GM23248 (cell line): ENCODE results near the gene CRB2. TPM values are rescaled to one million over a fixed set of nuclear protein-coding genes. Genes with fewer than 3 reads are reported as not detected.

Experiments used
- DNase-seq: peaks from one replicate; pipeline ENCODE4 v3.0.0-alpha.2; 2015
- H2AFZ ChIP-seq: fragments of 200-600 bp; sonication (generic); 2 replicates; pipeline ENCODE4 v1.6.1; 2016; ENCODE audit warnings: antibody characterized with exemption
- H3F3A ChIP-seq: fragments of 200-600 bp; sonication (generic); 2 replicates; pipeline ENCODE4 v1.6.1; 2016; ENCODE audit warnings: mild to moderate bottlenecking, antibody characterized with exemption, mixed run types; ENCODE audit not compliant: insufficient read depth
- H3K27ac ChIP-seq: fragments of 200-600 bp; sonication (generic); 2 replicates; pipeline ENCODE4 v1.5.1; 2016; ENCODE audit warnings: mild to moderate bottlenecking
- H3K27me3 ChIP-seq: fragments of 200-600 bp; sonication (generic); replicated peaks from 2 replicates; pipeline ENCODE4 v1.6.1; 2016; ENCODE audit warnings: mild to moderate bottlenecking; ENCODE audit not compliant: insufficient read depth
- H3K36me3 ChIP-seq: fragments of 200-600 bp; sonication (generic); 2 replicates; pipeline ENCODE4 v1.6.1; 2016; ENCODE audit warnings: low read depth, mild to moderate bottlenecking
- H3K4me1 ChIP-seq: fragments of 200-600 bp; sonication (generic); 2 replicates; pipeline ENCODE4 v1.6.1; 2016; ENCODE audit warnings: mild to moderate bottlenecking; ENCODE audit not compliant: insufficient read depth
- H3K4me2 ChIP-seq: fragments of 200-600 bp; sonication (generic); one replicate; pipeline ENCODE4 v1.6.1; 2016; ENCODE audit warnings: mild to moderate bottlenecking; ENCODE audit not compliant: unreplicated experiment
- H3K4me3 ChIP-seq: fragments of 200-600 bp; sonication (generic); 2 replicates; pipeline ENCODE4 v1.5.1; 2016; ENCODE audit warnings: mild to moderate bottlenecking
- H3K79me2 ChIP-seq: fragments of 200-600 bp; sonication (generic); 2 replicates; pipeline ENCODE4 v1.6.1; 2016; ENCODE audit warnings: mild to moderate bottlenecking; ENCODE audit not compliant: insufficient read depth
- H3K9ac ChIP-seq: fragments of 200-600 bp; sonication (generic); 2 replicates; pipeline ENCODE4 v1.6.1; 2016; ENCODE audit warnings: mild to moderate bottlenecking
- H3K9me2 ChIP-seq: fragments of 200-600 bp; sonication (generic); 2 replicates; pipeline ENCODE4 v1.6.1; 2016; ENCODE audit warnings: mixed run types, mild to moderate bottlenecking, moderate library complexity; ENCODE audit not compliant: insufficient read depth
- H3K9me3 ChIP-seq: fragments of 200-600 bp; sonication (generic); one replicate; pipeline ENCODE4 v1.6.1; 2017; ENCODE audit warnings: low read depth
- H4K20me1 ChIP-seq: fragments of 200-600 bp; sonication (generic); 2 replicates; pipeline ENCODE4 v1.6.0; 2016; ENCODE audit not compliant: insufficient read depth
- EZH2 ChIP-seq: fragments of 200-600 bp; sonication (generic); IDR thresholded peaks from 2 replicates; pipeline ENCODE4 v1.6.1; 2018; ENCODE audit warnings: antibody characterized with exemption, mild to moderate bottlenecking; ENCODE audit not compliant: insufficient read depth, poor library complexity, severe bottlenecking
- EZH2phosphoT487 ChIP-seq: fragments of 200-600 bp; sonication (generic); IDR thresholded peaks from 2 replicates; pipeline ENCODE4 v1.6.1; 2018; ENCODE audit warnings: antibody characterized with exemption, moderate library complexity, mild to moderate bottlenecking, low read depth; ENCODE audit not compliant: insufficient read depth
- WGBS, 2 experiments: methylation state at CpG; one replicate each; pipeline ENCODE4 v1.1.6; 2015 to 2017; ENCODE audit warnings: low lambda C conversion rate in 2 of 2, low coverage in 1 of 2; ENCODE audit errors: missing lambda C conversion rate in 2 of 2; 5-methylcytosine and 5-hydroxymethylcytosine counted together
- in situ Hi-C: fragments of 300-500 bp; cut with MboI; formaldehyde crosslinking; loops from 2 replicates; pipeline ENCODE4 v1.15.0; 2020
- polyA plus RNA-seq: library from polyadenylated mRNA; unstranded; fragments of >200 nt; fragmentation: Nextera tagmentation; extraction: Ambion mirVana; gene quantifications from 2 replicates; pipeline ENCODE4 v1.2.1, GENCODE V29; 2016
- total RNA-seq: library from RNA; depleted of rRNA; stranded (reverse); fragments of >200 nt; shearing (Covaris generic); gene quantifications from 2 replicates; pipeline ENCODE4 v1.2.3, GENCODE V29; 2014

The CRB2 gene
- total and polyA plus RNA-seq, 2 experiments from 2014 or later, result not detected

DNA sequence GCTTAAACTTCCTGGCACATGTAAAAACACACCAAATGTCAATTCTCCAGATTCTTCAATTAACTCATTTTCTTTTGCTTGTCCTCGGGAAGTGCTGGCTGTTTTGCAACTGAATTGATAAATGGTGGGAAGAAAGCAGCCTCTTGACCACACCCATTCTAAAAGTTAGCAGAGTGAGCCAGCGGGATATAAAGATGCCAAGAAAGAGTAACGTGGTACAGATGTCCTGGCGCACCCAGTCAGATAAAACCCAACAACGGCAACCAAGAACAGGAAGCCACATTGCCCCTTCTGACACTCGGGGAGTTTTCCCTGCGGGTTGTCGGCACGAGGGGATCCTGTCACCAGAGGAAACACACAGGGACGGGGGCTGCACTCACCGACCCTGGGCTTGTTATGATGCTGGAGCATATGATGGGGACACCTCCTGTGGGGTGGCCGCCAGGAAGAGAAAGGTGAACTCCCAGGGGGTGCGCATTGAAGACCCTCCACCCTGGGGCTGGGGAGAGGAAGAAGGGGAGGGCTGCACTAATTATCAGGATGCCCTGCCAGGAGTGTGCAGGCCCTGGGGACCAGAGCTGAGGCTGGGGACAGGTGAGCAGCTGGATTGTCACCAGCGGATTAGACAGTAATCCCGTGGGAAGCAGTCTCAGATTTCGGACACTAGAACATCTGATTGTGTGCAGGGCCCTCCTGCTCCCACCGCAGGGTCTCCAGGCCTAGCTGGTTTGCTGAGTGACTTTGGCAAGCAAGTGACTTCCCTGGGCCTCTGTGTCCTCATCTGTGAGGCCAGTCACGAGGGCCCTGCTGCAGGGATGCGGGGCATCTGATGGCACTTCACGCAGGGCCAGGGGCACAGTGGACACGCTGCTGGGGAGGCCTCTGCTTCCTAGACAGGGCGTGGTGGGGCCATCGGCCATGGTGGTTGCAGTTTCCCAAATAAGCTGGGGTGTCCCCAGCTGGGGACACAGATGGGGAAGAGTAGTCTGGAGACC is 59.2 kb downstream of the CRB2 start:
- Histone ChIP-seq H3K9me3 (no peaks in the 10 kb centered on the region), H3K27ac (no peak overlapping the region), H3K4me2 (no peak overlapping the region), H3K79me2 (no peaks in the 10 kb centered on the region), H4K20me1 (no peaks in the 10 kb centered on the region), H3K9me2 (no peaks in the 10 kb centered on the region), H3K4me3 (no peak overlapping the region), H3K36me3 (no peaks in the 10 kb centered on the region), H3K9ac (no peak overlapping the region), H3K4me1 (no peaks in the 10 kb centered on the region), H2AFZ (no peak overlapping the region), H3K27me3 (no peaks in the 10 kb centered on the region), H3F3A (no peaks in the 10 kb centered on the region)
- 58 to 59% methylated on average over 23 of the region's 23 CpGs for WGBS, 2 experiments
- no peak for TF ChIP-seq EZH2phosphoT487
- TF ChIP-seq EZH2, result no peak
- in situ Hi-C loops, result no loop called here
- DNase-seq, result peak; percentile 48

DNA sequence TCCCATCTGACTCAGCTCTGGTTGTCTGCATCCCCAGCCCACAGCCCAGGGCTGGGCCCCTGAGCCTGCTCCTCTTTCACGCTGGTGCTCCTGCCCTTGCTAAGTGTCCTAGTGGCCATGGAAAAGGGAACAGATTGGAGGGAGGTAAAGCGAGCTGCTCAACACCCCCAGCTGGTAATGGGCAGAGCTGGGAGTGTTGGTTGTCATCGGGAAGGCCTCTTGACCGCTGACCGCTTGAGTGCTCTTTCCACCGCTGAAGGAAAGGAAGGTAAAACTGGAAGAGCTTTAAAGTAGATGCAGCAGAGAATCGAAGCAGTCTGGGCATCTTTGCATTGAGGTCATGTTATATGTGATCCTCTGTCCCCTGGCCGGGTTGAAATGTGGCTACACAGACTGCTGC is 60.2 kb downstream of the CRB2 start:
- no peak overlapping the region for H3K4me2 ChIP-seq
- no peaks in the 10 kb centered on the region for H3K9me3 ChIP-seq
- H3F3A ChIP-seq, result no peaks in the 10 kb centered on the region
- no peaks in the 10 kb centered on the region for H3K27me3 ChIP-seq
- no peaks in the 10 kb centered on the region for H3K4me1 ChIP-seq
- in situ Hi-C loops, result no loop called here
- H2AFZ ChIP-seq, result no peak overlapping the region
- no peaks in the 10 kb centered on the region for H4K20me1 ChIP-seq
- H3K9me2 ChIP-seq, result no peaks in the 10 kb centered on the region
- no peak for TF ChIP-seq EZH2phosphoT487
- no peak for TF ChIP-seq EZH2
- no peak for DNase-seq
- WGBS, 2 experiments, result 84 to 85% methylated on average over 8 of the region's 8 CpGs
- H3K4me3 ChIP-seq, result no peak overlapping the region
- H3K27ac ChIP-seq, result no peak overlapping the region
- H3K36me3 ChIP-seq, result no peaks in the 10 kb centered on the region
- H3K79me2 ChIP-seq, result no peaks in the 10 kb centered on the region
- H3K9ac ChIP-seq, result no peak overlapping the region

DNA sequence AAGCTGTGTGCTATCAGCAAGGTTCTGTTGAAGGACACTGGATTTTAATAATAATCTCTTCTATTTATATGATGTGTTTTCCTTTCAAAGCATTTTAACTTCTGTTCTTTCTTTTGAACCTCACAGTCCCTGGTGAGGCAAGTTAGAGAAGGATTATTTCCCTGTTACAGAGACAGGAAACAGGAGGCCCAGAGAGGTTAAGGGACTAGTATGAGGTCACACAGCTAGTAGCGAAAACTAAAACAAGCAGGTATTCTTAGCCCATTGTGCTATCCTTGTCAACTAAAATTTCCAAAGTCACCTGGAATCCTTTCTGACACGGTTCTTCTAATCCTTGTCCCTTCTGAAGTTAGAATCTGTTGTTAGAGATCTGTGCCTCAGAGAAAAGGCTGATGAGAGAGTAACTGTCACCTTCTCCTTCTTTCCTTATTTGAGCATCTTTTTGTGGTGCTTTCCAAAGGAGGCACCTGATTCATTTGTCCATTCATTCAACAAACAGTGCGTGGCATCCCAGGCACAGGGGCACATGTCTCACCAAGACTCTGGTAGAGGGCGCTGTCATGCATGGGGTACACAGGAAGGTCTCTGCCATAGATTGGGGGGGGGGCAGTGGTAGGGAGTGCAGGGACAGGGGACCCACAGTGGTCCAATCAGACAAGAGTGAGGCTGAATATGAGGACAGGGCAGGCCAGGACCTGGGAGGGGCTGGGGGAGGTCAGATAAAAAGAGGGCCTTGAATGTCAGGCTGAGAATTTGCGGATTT is 61.5 kb downstream of the CRB2 start:
- Histone ChIP-seq H4K20me1 (no peaks in the 10 kb centered on the region), H3K9me3 (no peaks in the 10 kb centered on the region), H3K4me2 (no peak overlapping the region), H3K9ac (no peak overlapping the region), H3K9me2 (no peaks in the 10 kb centered on the region), H3K4me3 (no peak overlapping the region), H3K4me1 (no peaks in the 10 kb centered on the region), H3K27me3 (no peaks in the 10 kb centered on the region), H2AFZ (no peak overlapping the region), H3K79me2 (no peaks in the 10 kb centered on the region), H3K27ac (no peak overlapping the region), H3K36me3 (no peaks in the 10 kb centered on the region), H3F3A (no peaks in the 10 kb centered on the region)
- TF ChIP-seq EZH2 (no peak), EZH2phosphoT487 (no peak)
- 94 to 97% methylated on average over 5 of the region's 5 CpGs for WGBS, 2 experiments
- in situ Hi-C loops, result no loop called here
- DNase-seq, result no peak

DNA sequence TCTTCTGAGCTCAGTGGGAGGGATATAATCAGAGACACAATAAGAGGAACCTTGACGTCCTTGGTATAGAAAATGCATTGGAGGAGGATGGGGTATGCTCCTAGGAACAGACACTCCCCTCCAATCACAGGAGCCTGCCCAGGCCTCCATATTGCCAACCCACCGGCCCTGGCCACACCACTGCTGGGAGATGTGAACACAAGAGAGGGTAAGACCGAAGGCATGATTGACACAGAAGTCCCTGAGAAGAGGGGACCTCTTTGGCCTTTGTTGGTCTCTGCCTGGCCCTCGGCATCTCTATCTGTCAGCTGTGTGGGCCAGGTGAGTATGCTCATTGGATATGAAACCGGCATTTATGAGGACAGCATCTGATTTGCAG is 62.0 kb downstream of the CRB2 start:
- Histone ChIP-seq H3K4me1 (no peaks in the 10 kb centered on the region), H3K4me3 (no peak overlapping the region), H3K36me3 (no peaks in the 10 kb centered on the region), H4K20me1 (no peaks in the 10 kb centered on the region), H3K27ac (no peak overlapping the region), H3F3A (no peaks in the 10 kb centered on the region), H3K9me3 (no peaks in the 10 kb centered on the region), H3K27me3 (no peaks in the 10 kb centered on the region), H3K79me2 (no peaks in the 10 kb centered on the region), H3K9ac (no peak overlapping the region), H2AFZ (no peak overlapping the region), H3K9me2 (no peaks in the 10 kb centered on the region), H3K4me2 (no peak overlapping the region)
- 88 to 93% methylated on average over 5 of the region's 5 CpGs for WGBS, 2 experiments
- in situ Hi-C loops, result no loop called here
- TF ChIP-seq EZH2 (no peak), EZH2phosphoT487 (no peak)
- DNase-seq, result no peak
